ENCODE measurements around the gene HES3. TPM values are rescaled to one million over a fixed set of nuclear protein-coding genes. Genes with fewer than 3 reads are reported as not detected.
A peak's percentile ranks its signal among the peaks of the same experiment; 100 is the strongest.

The HES3 gene
- polyA plus RNA-seq, 1 experiment = not detected

GRCh38 chr1:6225651-6226050, 18.3 kb upstream of the HES3 start:
- no peak overlapping the region for H3K4me3 ChIP-seq (ENCODE audit: low read depth, low read length)
- DNase-seq (ENCODE audit: low read depth, low spot score) = no peak
- H3K27ac ChIP-seq (ENCODE audit: low read depth, low read length) = peak overlapping the region; percentile 31
- no peaks in the 10 kb centered on the region for H3K27me3 ChIP-seq (ENCODE audit: control insufficient read depth, insufficient read depth, low read length)
- ChIA-PET POLR2A (no interaction called here), CTCF (interaction anchor here (1.7 kb wide), 1 partner anchor 21 kb away, joined by 10 read pairs; no protein-coding TSS in a partner anchor)
- no peaks in the 10 kb centered on the region for H3K9me3 ChIP-seq (ENCODE audit: control insufficient read depth, insufficient read depth, low read length)
- TF ChIP-seq CTCF (IDR thresholded peaks at IDR 0.05; ENCODE audit: low read depth, low read length) = no peak

DNA sequence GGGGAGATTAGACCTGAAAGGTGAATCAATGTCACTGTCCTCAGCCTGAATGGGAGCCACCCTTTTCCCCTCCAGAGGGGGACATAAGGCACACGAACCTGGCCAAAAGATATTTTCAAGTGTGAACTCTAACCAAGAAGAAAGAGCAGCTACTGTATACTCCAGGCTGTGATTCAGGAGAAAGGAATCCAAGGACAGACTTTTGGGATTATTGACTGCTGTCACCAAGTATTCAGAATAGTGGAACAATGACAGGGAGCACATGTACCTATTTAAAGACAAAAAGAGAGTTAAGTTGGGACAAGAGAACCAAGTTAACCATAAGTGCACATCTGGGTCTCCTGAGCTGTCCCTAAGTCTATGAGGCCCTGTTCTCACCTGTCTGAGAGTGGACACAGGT, 10.6 kb upstream of the HES3 start:
- ChIA-PET CTCF (interaction anchor here (1.6 kb wide), 1 partner anchor 29 kb away, joined by 3 read pairs; no protein-coding TSS in a partner anchor), POLR2A (no interaction called here)
- TF ChIP-seq CTCF (IDR thresholded peaks at IDR 0.05; ENCODE audit: low read depth, low read length) = no peak
- H3K27ac ChIP-seq (ENCODE audit: low read depth, low read length) = no peak overlapping the region
- H3K27me3 ChIP-seq (ENCODE audit: control insufficient read depth, insufficient read depth, low read length) = no peaks in the 10 kb centered on the region
- no peak for DNase-seq (ENCODE audit: low read depth, low spot score)
- H3K9me3 ChIP-seq (ENCODE audit: control insufficient read depth, insufficient read depth, low read length) = peaks cover 4% of the 10 kb centered on the region; the same call in 1 of the 2 replicates
- H3K4me3 ChIP-seq (ENCODE audit: low read depth, low read length) = no peak overlapping the region

DNA sequence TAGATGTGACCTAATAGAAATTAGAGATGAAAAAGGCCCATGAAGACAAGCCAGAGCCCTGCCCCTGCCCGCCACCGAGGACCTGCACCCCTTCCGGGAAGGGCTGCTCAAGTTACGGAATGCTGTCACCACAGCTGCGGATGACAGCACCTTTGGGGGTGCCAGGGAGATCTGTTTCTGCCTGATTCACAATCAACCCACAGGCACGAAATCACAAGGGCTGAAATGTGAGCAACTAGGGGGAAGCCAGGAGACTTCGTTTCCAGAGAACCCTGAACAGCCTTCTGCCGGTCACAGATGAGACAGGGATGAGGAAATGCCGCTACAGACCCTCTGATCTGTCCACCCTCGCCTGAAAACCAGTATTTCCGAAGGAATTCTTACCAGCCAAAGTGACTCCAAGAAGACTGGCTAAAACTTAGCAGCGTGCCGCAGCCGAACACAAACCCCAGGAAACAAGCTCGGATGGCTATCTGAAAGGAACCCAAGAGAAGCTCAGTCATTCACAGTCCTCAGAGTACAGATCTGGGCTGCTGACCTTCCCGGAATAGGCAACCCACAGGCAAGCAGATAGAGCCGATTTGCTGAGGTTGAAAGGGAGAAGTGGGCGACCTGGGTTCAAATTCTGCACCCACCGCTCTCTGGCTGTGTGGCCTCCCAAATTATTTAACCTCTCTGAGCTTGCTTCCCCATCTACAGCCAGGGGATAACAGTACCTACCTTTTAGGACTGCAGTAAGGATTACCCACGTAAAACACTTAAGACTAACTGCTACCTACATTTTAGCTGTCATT, 9.3 kb upstream of the HES3 start:
- H3K27ac ChIP-seq (ENCODE audit: low read depth, low read length) = no peak overlapping the region
- peaks cover 10% of the 10 kb centered on the region for H3K27me3 ChIP-seq (ENCODE audit: control insufficient read depth, insufficient read depth, low read length)
- DNase-seq (ENCODE audit: low read depth, low spot score) = no peak
- H3K9me3 ChIP-seq (ENCODE audit: control insufficient read depth, insufficient read depth, low read length) = peaks cover 4% of the 10 kb centered on the region; the same call in 1 of the 2 replicates
- ChIA-PET POLR2A (no interaction called here), CTCF (interaction anchor here (0.9 to 1.0 kb wide), 2 partner anchors 11 to 30 kb away, joined by 3 to 7 read pairs; no protein-coding TSS in a partner anchor)
- TF ChIP-seq CTCF (IDR thresholded peaks at IDR 0.05; ENCODE audit: low read depth, low read length) = no peak
- H3K4me3 ChIP-seq (ENCODE audit: low read depth, low read length) = peak overlapping the region; percentile 82

DNA sequence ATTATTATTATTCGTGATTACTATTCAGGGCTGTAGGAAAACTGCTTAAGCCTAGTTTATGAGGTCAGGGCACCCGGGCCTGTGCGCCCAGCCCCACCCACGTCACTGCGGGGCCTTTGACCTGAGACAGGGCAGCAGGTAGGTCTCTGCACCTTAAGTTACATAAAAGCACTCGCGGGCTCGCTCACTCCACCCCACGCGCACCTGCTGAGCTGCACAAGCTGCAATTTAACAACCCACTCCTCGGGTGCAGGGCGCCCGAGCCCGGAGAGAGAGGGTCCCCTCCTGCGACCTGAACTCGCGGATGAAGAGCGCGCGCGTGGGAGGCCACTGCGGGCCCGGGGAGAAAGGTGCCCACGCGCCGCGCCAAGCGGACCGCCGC, 8.7 kb upstream of the HES3 start:
- ChIA-PET CTCF (interaction anchor here (0.9 to 1.0 kb wide), 2 partner anchors 11 to 30 kb away, joined by 3 to 7 read pairs; no protein-coding TSS in a partner anchor), POLR2A (no interaction called here)
- no peak for TF ChIP-seq CTCF (IDR thresholded peaks at IDR 0.05; ENCODE audit: low read depth, low read length)
- Histone ChIP-seq H3K27me3 (ENCODE audit: control insufficient read depth, insufficient read depth, low read length) (peaks cover 12% of the 10 kb centered on the region), H3K4me3 (ENCODE audit: low read depth, low read length) (peak overlapping the region; percentile 82), H3K9me3 (ENCODE audit: control insufficient read depth, insufficient read depth, low read length) (peaks cover 4% of the 10 kb centered on the region; the same call in 1 of the 2 replicates), H3K27ac (ENCODE audit: low read depth, low read length) (no peak overlapping the region)
- DNase-seq (ENCODE audit: low read depth, low spot score) = no peak

DNA sequence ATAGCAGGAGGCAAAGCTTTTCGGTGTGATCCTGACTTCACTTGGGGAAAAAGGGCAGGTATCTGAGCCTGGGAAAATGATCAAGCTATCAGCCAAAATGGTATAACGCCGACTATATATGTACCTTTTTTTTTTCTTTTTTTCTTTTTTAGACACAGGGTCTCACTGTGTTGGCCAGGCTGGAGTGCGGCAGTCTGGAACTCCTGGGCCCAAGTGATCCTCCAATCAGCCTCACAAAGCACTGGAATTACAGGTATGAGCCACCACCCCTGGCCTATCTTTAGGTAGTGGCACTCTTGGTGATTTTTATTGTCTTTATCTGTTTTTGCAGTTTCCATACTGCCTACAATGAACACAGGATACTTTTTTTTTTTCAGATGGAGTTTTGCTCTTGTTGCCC, 6.9 kb upstream of the HES3 start:
- peaks cover 4% of the 10 kb centered on the region; the same call in 1 of the 2 replicates for H3K9me3 ChIP-seq (ENCODE audit: control insufficient read depth, insufficient read depth, low read length)
- no peak overlapping the region for H3K27ac ChIP-seq (ENCODE audit: low read depth, low read length)
- ChIA-PET CTCF (interaction anchor here (0.8 to 1.1 kb wide), 4 partner anchors 8 to 32 kb away, joined by 3 to 4 read pairs (median 3); no protein-coding TSS in a partner anchor), POLR2A (no interaction called here)
- no peak for DNase-seq (ENCODE audit: low read depth, low spot score)
- TF ChIP-seq CTCF (IDR thresholded peaks at IDR 0.05; ENCODE audit: low read depth, low read length) = no peak
- H3K4me3 ChIP-seq (ENCODE audit: low read depth, low read length) = no peak overlapping the region
- peaks cover 30% of the 10 kb centered on the region for H3K27me3 ChIP-seq (ENCODE audit: control insufficient read depth, insufficient read depth, low read length)

Measured in AG04450 (cell line).